Upper lobe of right lung (tissue), 1 donor: ENCODE results near the gene LEP. TPM values are rescaled to one million over a fixed set of nuclear protein-coding genes. Genes with fewer than 3 reads are reported as not detected.

Source experiments
- ATAC-seq: fragments of 200-7000 bp; cut with Tn5 transposase; one replicate; pipeline ENCODE4 v1.9.1; 2020; ENCODE audit warnings: mild to moderate bottlenecking, moderate library complexity
- DNase-seq: peaks from one replicate; pipeline ENCODE4 v3.0.0-alpha.2; 2020
- H3K27ac ChIP-seq: fragments of 200-600 bp; one replicate; pipeline ENCODE4 v1.8.0; 2022
- H3K27me3 ChIP-seq: fragments of 200-600 bp; one replicate; pipeline ENCODE4 v1.8.0; 2022; ENCODE audit warnings: mild to moderate bottlenecking
- H3K36me3 ChIP-seq: fragments of 200-600 bp; one replicate; pipeline ENCODE4 v1.8.0; 2022
- H3K4me1 ChIP-seq: fragments of 200-600 bp; one replicate; pipeline ENCODE4 v1.8.0; 2022
- H3K4me3 ChIP-seq: fragments of 200-600 bp; one replicate; pipeline ENCODE4 v1.8.0; 2022; ENCODE audit warnings: mild to moderate bottlenecking
- H3K9me3 ChIP-seq: fragments of 200-600 bp; one replicate; pipeline ENCODE4 v1.8.0; 2022
- intact Hi-C: fragments of 100-400 bp; cut with DNase I; formaldehyde crosslinking; loops from one replicate; pipeline ENCODE4 v1.11.0; 2022
- total RNA-seq: library from RNA; stranded (reverse); fragmentation: NEBNext Ultra II Directional; extraction: Animal tissue kit (Norgen Biotek cat#: 25700); gene quantifications from one replicate; pipeline ENCODE4 v1.2.1, GENCODE V29; 2021
- TF ChIP-seq, protein P1 (sequence below): fragments of 200-600 bp; IDR thresholded peaks from one replicate; pipeline ENCODE4 v1.8.0; 2022; ENCODE audit warnings: antibody characterized with exemption
- donor health status: DM: no; HTN: yes; CAD: no; lungs with severe emphysema.

The LEP gene
- total RNA-seq, 1 donor from 2014 or later: not detected

DNA sequence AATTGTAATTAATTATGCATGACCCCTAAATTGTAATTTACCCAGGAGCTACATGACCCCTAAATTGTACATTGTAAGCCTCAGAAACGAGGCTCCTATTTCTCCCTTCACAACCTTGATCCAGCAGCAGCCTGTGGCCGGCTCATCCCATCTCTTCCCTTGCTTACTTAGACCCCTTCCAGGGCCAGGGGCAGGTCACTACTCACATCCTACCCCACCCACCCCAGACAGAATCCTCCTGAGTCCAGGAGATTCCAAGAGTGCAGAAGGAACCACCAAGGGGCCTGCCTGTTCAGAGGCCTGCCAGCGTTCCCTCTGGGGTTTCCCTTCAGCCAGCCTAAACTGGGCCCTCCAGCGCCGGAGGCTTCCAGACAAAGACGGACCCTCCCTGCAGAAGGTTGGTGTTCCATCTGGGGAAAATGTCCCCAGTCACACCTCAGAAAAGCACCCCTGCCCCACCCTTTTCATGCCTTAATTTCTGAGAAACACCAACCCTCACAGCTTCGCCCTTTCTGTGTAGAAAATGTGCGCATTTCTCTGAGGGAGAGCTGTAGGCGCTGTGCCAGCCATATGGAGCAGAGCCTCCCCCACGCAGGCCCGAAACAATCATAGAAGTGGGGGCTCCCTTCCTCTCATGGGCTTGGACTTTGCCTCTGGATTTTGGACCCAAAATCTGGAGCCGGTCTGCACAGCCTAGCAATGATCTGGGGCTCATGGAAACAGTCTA is 19.2 kb downstream of the LEP start:
- H3K36me3 ChIP-seq: no peaks in the 10 kb centered on the region
- ATAC-seq: no peak
- intact Hi-C loops: no loop called here
- H3K27me3 ChIP-seq: no peaks in the 10 kb centered on the region
- no peaks in the 10 kb centered on the region for H3K4me1 ChIP-seq
- peak; percentile 43 for DNase-seq
- H3K9me3 ChIP-seq: no peaks in the 10 kb centered on the region
- no peak overlapping the region for H3K27ac ChIP-seq
- no peak overlapping the region for H3K4me3 ChIP-seq
- TF ChIP-seq, protein P1, sequence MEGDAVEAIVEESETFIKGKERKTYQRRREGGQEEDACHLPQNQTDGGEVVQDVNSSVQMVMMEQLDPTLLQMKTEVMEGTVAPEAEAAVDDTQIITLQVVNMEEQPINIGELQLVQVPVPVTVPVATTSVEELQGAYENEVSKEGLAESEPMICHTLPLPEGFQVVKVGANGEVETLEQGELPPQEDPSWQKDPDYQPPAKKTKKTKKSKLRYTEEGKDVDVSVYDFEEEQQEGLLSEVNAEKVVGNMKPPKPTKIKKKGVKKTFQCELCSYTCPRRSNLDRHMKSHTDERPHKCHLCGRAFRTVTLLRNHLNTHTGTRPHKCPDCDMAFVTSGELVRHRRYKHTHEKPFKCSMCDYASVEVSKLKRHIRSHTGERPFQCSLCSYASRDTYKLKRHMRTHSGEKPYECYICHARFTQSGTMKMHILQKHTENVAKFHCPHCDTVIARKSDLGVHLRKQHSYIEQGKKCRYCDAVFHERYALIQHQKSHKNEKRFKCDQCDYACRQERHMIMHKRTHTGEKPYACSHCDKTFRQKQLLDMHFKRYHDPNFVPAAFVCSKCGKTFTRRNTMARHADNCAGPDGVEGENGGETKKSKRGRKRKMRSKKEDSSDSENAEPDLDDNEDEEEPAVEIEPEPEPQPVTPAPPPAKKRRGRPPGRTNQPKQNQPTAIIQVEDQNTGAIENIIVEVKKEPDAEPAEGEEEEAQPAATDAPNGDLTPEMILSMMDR: no peak

- DNase-seq: no peak
- intact Hi-C loops: no loop called here
Measured at GRCh38 chr7:128262273-128263028, 21.4 kb downstream of the LEP start.

GRCh38 chr7:128263420-128263819 is 22.3 kb downstream of the LEP start:
- no peak for DNase-seq
- Histone ChIP-seq H3K27me3 (peaks cover 7% of the 10 kb centered on the region), H3K27ac (no peak overlapping the region), H3K9me3 (no peaks in the 10 kb centered on the region), H3K36me3 (no peaks in the 10 kb centered on the region), H3K4me1 (peaks cover 4% of the 10 kb centered on the region), H3K4me3 (no peak overlapping the region)
- TF ChIP-seq, protein P1: no peak
- ATAC-seq: no peak
- intact Hi-C loops: no loop called here

More at GRCh38 chr7:128262273-128263028, 21.4 kb downstream of the LEP start:
- ATAC-seq: no peak
- H3K27ac ChIP-seq: no peak overlapping the region
- H3K27me3 ChIP-seq: peaks cover 3% of the 10 kb centered on the region
- no peak overlapping the region for H3K4me3 ChIP-seq
- TF ChIP-seq, protein P1: no peak
- H3K36me3 ChIP-seq: no peaks in the 10 kb centered on the region
- no peaks in the 10 kb centered on the region for H3K9me3 ChIP-seq
- peaks cover 4% of the 10 kb centered on the region for H3K4me1 ChIP-seq

DNA sequence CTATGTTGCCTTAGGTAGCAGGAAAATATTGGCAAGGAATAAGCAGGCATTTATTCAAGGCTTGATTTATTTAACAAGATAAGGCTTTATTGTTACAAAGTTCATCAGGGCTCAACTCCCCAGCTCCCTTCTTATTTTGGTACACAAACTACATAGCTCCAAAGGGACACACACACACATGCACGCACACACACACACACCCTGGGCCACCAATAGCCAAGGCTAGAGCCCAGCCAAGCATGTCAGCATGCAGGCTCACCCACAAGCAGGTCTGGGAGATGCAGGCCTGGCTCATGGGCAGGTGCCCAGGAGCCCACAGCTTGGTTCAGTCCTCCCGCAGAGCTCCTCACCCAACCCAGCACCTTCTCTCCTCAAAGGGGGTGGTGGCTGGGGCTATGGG is 23.4 kb downstream of the LEP start:
- no peak for ATAC-seq
- Histone ChIP-seq H3K4me3 (no peak overlapping the region), H3K9me3 (no peaks in the 10 kb centered on the region), H3K4me1 (peaks cover 4% of the 10 kb centered on the region), H3K36me3 (no peaks in the 10 kb centered on the region), H3K27me3 (peaks cover 14% of the 10 kb centered on the region), H3K27ac (no peak overlapping the region)
- intact Hi-C loops: no loop called here
- DNase-seq: peak; percentile 60
- TF ChIP-seq, protein P1: no peak

DNA sequence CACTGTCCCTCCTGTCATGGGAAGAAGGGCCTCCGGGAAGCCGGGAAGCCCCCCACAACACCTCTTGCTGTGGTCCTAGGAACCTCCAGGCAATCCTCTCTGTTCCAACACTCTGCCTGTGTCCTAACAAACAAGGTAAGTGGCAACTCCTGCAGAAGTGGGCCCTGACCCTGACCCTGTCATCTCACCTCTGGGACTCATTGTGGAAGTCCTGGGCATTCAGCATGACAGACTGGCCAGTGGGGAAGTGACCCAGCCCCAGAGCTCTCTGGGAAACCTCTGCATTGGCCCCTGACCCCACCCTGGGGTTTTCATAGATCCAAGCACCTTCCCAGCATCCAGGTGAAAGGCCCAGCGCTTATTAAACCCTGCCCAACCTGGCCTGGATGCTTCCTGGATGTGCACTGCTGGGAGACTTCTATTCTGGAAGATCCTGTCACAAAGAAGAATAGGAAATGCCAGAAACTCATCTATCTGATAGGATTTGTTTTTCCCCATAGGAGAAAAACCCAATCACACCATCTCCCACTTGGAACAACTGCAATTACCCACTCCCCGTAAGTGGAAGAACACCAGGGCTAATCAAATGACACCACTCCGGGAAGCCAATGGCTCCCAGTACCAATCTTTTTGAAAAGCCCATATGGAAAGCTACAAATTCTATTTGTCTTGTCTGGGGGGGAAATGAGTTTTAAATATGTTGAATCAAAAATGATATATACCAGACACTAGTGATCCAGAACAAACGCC is 24.3 kb downstream of the LEP start:
- peaks cover 4% of the 10 kb centered on the region for H3K4me1 ChIP-seq
- no peak overlapping the region for H3K4me3 ChIP-seq
- peak; percentile 32 for DNase-seq
- intact Hi-C loops: no loop called here
- H3K9me3 ChIP-seq: no peaks in the 10 kb centered on the region
- ATAC-seq: no peak
- TF ChIP-seq, protein P1: no peak
- no peak overlapping the region for H3K27ac ChIP-seq
- no peaks in the 10 kb centered on the region for H3K36me3 ChIP-seq
- peaks cover 18% of the 10 kb centered on the region for H3K27me3 ChIP-seq
